Suppressor macrophage treated with lipopolysaccharide for 1 hour (primary cell): ENCODE measurements around the gene CPN2.

Source experiments
- DNase-seq, 3 donors: peaks; one replicate each; pipeline ENCODE4 v3.0.0-alpha.2; 2020 to 2022

CPN2 gene

DNA sequence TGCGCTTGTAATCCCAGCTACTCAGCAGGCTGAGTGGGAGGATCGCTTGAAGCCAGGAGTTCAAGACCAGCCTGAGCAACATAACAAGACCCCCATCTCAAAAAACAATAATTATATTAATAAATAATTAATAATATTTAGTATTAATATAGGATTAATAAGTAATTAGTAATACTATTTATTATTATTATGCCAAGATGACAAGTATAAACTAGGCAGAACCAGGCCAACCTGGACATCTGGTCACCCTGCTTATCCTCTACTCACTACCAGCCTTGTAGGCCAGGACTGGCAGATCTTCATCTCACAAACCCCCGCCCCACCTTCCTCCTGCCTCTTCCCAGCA, 429 bp downstream of the CPN2 start:
- no peak for DNase-seq

DNA sequence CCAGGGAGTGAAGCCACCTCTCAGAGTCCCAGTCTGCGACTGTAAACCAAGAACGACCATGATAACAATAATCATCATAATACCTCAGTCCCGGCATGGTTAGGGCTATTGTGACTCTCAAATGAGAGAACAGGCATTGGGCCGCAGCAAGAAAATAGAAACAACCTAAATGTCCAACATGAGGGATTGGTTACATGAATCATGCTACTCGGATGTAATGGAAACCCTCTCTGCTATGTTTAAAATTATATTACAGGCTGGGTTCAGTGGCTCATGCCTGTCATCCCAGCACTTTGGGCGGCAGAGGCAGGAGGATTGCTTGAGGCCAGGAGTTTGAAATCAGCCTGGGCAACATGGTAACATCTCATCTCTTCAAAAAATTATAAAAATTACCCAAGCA, 2.8 kb downstream of the CPN2 start:
- no peak for DNase-seq

DNA sequence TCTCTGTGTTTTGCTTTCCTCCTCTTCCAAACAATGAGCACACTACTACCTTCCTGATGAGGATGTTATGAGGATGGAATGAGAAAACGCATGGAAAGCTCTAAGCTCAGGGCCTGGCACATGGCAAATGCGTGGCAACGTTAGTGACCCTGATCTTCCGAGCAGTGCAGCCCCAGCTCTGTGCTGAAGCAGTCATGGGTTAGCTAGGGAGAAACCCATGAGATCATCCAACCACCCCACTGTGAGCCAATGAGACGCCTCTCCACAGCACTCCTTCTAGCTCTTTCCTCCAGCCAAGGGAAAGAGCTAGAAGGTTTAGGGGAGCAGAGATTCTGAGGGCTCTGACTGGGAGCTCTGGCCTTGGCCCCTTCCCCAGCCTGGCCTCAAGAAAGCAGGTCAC, 4.5 kb downstream of the CPN2 start:
- peak; percentile 60 to 71 (median 70) for DNase-seq

DNA sequence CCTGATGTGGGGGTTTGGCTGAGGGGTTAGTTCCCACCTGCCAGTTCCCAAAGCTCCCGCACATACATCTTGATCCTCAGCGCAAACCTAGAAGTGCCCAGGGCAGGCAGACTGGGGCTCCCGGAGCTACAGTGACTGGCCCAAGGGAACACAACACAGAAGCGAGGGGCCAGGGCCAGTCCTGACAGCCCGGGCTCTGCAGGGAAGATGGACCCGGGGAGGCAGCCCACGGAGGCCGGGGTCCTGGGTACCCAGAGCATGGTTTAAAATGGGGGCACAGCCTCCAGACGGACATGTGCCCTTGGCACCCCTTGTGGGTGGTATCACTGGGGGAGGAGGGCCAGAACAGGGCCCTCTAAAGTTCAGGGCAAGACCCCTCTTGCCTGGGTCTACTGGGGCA, 5.1 kb downstream of the CPN2 start:
- DNase-seq, result no peak

DNA sequence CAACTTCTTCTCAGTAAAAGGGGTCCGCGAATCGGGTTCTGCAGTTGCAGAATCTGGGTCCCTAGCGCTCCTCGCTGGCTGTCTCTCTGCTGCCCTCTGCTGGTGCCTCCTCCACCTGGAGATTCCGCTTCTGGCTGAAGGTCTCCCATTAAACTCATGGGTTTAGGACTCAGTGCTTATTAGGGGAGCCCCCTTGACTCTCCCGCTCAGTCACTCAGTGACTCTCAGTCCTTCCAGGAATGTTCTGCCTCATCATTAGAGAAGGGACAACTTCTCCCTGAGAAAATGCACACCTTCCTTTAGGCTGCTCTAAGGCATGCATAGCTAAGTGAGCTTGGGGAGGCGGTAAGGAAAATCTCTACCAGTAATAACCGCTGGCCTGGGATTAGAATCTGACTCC, 7.1 kb downstream of the CPN2 start:
- peak; percentile 74 to 88 (median 81) for DNase-seq

DNA sequence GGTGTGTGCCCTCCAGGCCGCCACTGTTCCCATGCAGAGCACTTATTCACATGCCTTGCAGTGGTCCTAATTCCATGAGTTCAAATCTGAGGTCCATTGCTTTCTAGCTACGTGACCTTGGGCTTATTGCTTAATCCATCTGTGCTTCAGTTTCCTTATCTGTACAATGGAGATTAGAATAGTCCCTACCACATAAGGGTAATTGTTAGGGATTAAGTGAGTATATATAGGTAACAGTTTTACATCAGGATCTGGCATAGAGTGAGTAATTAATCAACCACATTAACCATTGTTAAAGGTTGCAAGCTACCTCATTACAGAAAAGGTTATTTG, 7.6 kb downstream of the CPN2 start:
- DNase-seq, result no peak

DNA sequence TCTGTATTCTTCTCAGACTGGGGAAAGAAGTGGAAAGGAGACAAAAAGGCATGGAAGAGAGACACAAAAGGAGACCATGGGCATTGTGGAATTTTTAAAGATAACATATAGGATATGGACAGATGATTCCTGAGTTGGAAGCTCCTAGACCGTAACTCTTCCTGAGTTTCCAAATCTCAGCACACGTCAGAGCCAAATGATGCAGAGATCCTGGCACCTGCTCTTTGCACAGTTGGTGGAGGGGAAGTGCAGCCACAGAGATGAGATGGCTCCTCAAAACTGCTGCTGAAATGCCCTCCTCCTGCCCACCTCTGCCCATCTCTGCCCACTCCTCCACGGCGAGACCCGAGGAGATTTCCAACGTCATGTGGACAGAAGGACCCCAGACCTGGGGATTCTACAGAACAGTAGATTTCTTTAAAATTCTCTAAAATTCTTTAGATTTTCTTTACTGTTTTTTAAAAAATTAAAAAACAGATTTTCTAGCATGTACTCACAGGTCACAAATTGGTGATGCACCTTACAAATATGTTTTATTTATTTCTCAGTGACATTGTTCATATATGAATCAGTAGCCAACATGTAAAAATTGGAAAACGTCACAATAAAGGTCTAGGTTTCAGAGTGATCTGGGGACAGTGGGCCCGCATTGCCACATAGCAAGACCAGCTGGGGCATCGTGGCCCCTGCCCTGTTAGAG, 8.1 kb downstream of the CPN2 start:
- DNase-seq, result no peak

DNA sequence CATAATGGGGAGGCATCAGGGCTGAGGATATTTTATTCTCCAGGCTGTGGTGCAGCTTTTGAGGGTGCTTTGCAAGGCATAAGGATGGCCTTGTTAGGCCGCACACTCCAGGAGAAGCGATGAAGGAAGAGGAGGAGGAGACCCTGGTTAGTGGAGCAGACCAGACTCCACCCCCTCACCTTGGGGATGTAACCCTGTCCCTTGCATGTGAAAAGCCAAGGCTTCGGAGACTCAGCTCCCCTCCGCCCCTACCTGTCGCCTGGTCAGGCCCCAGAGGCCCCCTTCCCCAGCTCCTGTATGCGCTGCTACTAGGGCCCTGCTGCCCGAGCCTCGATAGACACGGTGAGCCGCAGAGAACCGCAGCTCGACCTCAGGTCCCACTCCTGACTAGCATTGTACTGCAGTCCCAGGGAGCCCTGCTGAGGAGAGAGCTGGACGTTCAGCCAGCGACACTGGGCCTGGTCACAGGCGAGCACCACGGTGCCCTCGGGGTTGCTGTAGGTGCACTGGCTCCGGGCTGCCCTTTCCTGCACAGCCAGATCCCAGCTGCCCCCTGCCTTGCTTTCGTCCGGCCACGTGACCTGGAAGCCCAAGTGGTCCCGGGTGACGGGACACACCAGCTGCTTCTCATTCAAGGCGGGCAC, 10.2 kb downstream of the CPN2 start:
- no peak for DNase-seq

DNA sequence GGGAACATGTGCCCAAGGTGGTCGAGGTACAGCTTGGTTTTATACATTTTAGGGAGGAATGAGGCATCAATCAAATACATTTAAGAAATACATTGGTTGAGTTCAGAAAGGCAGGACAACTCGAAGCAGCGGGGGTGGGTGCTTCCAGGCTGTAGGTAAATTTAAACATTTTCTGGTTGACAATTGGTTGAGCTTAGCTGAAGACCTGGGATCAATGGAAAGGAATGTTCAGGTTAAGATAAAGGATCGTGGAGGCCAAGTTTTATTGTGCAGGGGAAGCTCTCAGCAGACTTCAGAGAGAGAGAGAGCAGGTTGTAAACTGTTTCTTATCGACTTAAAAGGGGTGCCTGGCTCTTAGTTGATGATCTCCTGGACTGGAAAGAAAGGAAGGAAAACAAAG, 11.3 kb downstream of the CPN2 start:
- DNase-seq, result no peak

DNA sequence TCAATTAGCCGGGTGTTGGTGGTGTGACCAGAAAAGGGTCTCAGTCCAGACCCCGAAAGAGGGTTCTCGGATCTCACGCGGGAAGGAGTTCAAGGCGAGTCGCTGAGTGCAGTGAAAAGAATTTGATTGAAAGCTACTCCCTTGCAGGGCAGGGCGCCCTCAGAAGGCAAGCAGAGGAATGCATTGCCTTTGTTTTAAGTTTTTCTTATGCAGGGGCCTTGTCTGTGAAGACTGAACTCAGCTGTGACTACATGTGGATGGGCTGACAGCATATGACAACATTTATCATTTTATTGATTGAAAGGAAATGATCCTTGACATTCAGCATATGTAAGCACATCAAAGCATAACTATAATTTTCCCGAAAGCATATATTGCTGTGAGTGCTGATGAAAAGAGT, 11.8 kb downstream of the CPN2 start:
- DNase-seq, result no peak

DNA sequence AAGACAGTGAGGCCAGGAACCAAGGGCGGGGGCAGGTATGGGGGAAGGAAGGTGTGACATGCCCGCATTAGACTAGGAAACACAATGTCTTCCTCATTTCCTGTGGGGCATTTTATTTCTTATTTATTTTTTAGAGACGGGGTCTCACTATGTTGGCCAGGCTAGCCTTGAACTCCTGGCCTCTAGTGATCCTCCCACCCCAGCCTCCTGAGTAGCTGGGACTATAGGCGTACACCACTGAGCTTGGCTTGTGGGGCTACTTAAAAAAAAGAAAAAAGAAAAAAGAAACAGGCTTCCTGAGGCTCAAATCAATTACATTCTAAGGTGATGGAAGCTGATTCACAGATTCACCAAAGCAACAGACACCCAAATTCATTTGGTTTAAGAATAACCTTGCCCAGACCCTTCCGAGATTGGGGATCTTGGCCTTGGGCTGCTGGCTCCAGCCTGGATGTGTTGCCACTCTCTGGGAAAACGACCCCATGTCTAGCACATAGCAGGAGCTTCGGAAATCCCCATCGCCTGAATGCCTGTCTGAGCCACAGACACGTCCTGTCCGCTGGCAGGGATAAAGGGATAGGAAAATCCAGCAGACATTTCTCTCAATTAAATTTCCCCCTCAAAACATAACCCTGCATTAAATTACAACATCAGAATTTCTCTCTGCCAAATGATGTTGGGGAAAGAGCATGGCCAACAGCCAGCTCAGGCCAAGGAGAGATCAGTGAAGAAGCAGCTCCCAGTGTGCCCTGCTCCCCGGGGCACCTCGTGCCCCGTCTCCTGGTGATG, 13.0 kb downstream of the CPN2 start:
- DNase-seq, result no peak

DNA sequence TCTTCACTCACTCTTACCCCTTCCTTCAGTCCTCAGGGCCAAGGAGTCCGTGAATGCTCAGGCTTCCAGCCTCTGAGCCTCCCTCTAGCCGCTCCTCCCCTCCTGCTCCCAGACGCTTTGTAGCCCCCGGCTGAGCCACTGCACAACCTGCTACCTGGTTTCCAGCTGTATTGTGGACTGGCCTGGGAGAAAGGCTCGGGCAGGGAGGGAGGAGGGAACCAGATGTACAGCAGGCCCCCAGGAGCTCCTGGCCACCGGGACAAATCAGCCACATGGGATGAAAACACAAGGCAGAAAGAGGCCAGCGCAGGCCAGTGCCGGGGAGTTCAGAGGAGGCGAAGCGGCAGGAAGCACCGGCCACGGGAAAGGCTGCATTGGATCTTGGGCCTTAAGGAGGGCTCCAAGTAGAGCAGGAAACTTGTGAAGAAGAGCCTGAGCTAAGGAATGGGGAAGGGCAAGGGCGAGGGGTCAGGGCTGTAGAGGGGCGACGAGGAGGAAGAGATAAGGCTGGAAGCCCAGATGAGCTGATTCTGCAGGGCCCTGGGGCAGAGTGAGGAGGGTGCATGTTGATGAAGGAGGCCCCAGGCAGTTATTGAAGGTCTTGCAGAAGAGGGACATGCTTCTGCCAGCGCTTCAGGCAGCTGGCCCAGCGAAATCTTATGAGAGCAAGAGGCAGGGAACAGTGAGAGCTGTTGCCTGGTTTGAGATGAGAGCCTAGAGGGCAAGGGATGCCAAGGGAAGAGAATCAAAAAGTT, 14.3 kb downstream of the CPN2 start:
- no peak for DNase-seq

DNA sequence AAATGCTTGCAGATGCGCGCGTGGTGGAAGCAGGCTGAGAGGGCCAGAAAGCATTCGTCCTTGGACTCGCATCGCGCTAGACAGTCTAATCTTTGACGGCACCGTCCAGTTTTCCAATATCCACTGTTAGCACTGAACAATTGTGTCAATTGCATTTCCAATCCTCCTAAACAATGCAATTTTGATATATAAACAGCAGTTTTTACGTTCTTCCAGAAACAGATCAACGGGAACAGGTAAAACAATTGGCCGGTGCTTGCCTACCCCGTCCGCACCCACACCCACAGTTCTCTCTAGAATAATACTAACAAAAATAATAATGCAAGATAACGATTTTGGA, 17.2 kb downstream of the CPN2 start:
- DNase-seq, result no peak

DNA sequence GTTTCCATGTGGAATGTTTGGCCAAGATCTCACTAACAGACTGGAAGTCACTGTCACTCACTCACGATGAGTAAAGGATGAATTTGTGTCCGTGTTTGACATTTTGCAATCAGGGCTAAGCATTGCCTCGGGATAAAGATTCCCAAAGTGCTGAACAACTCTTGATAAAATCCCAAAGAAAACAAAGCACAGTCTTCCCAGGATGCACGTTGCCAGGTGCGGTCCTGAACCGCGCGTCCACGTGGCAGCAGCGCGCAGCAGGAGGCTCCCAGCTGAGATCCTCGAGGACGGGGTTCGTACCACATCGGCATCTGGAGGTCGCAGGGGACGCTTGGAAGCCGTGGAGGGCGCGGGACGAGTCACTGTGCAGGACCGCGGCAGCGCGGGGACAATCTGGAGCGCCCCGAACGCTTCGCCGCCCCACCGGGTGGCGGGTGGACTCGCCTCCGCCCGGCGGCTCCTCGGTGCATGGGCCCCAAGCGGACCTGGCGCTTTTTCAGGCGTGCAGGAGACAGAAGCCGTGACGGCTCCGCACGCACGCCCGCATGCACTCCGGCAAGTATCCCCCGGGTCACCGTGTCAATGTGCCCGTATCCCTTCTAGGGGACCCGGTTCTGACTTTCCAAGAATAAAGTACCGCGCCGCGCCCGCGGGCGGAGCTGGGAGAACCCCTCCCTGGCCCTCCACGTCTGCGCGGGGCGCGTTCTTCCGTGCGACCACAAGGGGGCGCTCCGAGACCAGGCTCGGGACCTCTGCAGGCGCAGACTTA, 17.7 kb downstream of the CPN2 start:
- DNase-seq, result peak; percentile 85 to 93 (median 92)

DNA sequence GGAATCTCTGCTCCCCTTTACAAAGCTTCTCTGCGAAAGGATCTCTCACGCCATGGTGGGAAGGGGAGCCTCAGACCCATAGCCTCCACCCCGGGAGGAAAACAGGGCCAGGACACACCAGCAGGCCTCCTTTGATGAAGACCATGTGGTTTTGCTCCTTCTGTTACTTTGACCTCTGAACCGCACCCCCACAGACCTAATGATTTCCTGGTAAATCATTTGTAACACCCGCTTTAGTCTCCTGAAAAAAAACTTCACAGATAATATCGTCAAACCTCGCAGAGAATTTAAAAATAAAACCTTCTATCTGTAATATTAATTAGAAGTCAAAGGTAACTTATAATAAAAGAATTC, 18.3 kb downstream of the CPN2 start:
- no peak for DNase-seq

DNA sequence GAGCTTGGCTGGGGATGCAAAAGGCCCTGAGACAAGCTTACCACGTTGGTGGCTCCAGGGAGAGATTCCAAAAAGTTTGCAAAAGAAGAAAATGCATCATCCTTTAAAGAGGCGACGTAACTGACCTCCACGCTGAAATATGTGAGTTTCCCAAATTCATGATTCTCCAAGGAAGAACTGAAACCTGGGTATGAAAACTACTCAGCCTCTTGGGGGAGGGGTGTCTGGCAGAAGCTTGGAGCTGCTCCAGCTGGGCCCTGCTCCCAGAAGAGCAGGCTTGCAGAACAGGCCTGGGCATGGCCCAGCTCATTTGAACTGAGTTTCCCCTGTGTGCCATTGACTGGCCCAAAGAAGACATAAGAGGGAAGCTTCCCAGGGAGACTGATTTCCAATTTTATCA, 20.5 kb downstream of the CPN2 start:
- DNase-seq, result peak; percentile 69 to 85 (median 75)

DNA sequence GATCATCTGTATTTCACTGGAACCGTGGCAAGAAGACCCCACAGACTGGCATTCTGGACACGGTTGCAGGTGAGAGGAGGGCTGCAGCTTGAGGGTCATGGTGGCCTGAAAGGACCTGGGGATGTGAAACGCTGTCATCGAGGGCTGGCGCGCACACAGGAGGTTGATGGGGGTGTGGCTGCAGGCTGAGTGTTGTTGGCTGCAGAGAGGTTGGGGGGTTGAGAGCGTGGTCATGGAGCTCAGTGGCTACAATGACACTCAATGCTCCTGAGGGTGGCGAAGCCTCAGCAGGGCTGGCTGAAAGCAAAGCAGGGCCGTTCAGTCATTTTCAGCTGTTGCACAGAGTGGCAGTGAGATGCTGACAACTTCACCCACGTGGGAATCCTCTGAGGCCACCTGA, 21.0 kb downstream of the CPN2 start:
- DNase-seq, result no peak

DNA sequence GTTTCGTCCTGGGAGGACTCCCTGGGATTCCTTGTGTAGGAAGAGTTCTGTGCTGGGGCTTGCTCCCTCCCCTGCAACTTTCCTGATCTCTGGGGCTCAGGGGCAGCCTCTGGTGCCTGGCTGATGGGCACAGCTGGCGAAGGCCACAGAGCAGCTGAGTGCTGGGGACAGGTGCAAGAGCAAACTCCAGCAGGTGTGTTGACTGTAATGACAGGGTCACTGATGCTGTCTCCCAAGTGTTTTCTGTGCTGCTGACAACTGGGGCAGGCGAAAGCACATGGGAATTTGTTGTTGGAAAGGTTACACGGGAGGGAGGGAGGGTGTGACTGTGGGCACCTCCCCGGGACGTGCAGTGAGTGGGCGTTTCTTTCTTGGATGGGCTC, 21.6 kb downstream of the CPN2 start:
- DNase-seq, result no peak

DNA sequence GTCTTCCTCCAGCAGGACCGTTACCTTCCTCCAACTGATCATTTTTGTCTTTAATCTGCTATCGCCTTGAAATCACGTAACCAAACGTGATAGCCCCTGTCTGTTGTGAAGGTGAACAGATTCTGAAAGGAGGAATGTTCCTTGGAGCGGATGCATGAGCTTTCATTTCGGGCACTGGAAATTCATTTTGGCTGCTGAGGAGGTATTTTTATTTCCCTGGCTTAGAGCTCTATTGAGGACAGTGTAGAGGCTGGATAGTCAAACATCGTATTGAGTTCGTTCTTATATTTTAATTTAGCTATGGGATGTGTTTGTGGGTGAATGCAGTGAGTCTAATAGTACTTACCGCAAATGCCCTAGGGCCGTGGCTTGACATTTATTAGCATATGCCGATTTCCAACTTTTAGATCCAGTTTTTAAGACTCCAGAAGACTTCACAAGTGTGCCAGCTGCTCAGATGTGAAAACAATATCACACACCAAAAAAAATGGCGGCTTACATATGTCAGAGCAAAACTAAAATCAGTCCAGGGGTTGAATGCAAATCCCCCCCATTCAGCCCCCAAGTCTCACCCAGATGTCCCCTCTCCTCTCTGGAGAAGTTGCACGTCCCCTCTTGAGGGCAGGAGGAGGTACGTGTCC, 22.1 kb downstream of the CPN2 start:
- DNase-seq, result no peak

DNA sequence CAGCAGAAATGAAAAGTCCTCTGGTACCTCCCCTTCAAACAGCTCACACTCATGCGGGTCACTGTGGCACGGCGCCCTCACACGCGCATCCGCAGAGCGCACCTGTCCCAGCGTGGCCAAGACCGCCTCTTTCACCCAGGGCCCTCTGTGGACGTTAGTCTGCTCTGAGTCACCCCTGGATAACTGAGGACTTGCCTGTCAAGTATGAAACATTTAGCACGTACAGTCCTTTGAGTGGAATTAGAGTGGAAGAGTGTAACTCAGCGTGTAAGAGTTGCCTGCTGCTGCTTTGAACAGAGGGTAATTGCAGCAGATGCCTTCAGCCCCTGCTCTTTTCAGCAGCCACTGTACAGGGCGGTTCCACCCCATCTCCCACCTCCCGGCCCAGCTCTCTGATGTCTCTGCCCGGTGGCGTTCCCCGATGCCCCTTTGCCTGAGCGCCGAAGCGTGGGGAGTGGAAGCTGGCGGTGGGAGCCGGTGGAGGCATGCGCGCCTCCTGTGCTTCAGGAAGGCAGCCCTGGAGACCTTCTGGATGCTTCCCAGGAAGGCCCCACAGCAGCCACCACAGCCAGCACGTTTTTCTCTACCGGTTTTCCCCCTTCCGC, 23.0 kb downstream of the CPN2 start:
- peak in 2 of 3 donors; percentile 29 to 35 for DNase-seq

DNA sequence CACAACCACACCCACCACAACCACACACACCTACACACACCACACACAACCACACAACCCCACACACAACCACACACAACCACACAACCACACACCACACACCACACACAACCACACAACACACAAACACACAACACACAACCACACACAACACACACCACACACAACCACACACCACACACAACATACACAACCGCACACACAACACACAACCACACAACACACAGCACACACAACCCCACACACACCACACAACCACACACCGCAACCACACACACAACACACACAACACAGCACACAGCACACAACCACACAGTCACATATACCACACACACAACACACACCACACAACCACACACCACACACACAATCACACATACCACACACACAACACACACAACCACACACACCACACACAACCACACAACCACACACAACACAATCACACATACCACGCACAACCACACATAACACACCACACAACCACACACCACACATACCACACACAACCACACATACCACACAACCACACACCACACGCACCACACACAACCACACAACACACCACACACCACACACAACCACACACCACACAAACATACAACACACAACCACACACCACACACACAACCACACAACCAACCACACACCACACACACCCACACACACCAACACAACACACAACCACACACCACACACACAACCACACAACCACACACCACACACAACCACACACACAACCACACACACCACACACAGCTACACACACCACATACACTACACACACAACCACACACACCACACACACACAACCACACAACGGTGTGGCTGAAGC, 23.7 kb downstream of the CPN2 start:
- DNase-seq, result no peak

DNA sequence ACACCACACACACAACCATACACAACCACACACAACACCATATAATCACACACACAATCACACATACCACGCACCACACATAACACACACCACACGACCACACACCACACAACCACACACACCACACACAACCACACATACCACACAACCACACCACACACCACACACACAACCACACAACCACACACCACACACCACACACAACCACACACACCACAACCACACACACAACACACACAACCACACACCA, 24.2 kb downstream of the CPN2 start:
- no peak for DNase-seq
